HG02840 (cell line): Measurements from ENCODE around the gene PPWD1.
"Not testable (repeated sequence)": the region's sequence is repeated elsewhere in the genome, so short reads cannot be mapped to it uniquely, and the experiment has no call there.

Experiments
- ATAC-seq: cut with Tn5 transposase; IDR thresholded peaks from one replicate; pipeline ENCODE4 v1.9.1; 2021; ENCODE audit warnings: mild to moderate bottlenecking, moderate library complexity, moderate number of reproducible peaks; ENCODE audit not compliant: unreplicated experiment, low FRiP score

Gene PPWD1

GRCh38 chr5:65621961-65622360, 58.9 kb downstream of the PPWD1 start:
- ATAC-seq, result not testable (repeated sequence)

DNA sequence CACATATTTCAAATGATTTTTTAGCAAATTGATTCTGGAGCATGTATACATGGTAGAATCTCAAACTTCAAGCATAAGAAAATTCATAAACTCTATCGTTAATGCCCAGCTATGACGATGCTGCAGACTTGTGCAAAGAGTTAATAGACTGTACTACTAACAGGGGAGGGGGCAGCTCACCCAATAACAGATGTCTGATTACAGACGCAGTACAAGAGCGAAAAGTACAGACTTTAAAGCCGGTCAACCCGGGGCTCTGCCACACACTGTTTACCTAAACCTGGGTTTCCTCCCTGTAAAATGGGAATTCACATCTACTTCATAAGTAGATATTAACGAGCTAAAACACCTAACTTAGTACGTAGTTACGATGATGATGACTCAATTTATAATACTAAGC, 60.4 kb downstream of the PPWD1 start:
- ATAC-seq, result no peak

- ATAC-seq, result peak; percentile 93
These were observed 61.0 kb downstream of the PPWD1 start, which contains the start of gene TRIM23 for GRCh38 chr5:65624025-65624570. Gene TRIM23, minus strand, starts transcription at chr5:65624333. Its CDS starts 59 bp downstream, at chr5:65624274.

DNA sequence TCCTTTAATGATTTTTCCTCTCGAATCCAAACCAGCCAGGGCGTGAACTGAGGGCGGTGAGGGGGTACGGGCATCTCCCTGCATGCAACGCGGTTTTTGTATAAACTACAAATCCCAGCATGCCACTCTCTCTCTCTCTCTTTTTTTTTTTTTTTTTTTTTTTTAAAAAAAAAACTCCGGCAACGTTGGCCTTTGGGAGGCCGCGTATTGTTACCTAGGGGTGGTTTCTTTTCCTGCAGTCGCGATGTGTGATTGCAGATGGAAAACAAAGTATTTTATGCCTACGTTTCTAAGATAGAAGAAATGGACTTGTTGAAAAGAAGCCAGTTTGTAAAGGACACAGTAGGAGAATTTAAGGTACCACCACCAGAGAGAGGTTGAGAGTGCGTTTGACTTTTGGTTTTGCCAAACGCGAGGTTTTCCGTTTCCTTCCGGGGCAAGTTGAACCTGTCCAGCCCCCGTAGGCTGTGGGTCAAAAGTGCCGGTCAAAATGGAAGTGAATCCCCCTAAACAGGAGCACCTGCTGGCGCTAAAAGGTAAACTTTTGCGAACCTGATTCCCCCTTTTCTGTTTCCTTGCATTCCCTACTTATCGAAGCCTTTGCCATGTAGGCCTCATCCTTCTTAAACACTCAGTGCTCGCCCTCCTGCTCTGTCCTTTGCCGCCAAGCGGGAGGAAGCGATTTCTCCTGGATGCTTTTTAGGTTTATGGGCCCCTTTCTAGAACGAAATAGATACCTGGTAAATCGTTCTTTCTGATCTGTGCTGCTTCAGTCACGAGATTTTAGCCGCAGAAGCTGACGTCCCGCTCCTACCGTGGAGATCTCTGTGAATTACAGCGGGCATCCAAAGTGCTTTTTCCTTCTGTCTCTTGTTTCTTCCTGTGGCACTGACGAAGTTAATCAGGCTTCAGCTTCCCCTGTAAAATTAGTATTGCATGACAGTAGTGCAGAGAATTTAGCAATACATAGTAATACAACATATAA, 61.8 kb downstream of the PPWD1 start, which contains the start of the genes SHLD3 and TRAPPC13:
TSS of gene SHLD3 (plus strand) at position 457 of the 985 bp plus-strand sequence. CDS start 4,561 bp downstream, outside the sequence.
TSS of gene TRAPPC13 (plus strand) at position 457 of the 985 bp plus-strand sequence. CDS start at position 491, 34 bp downstream.
- ATAC-seq, result peak; percentile 85

- ATAC-seq, result no peak
These were observed 62.6 kb downstream of the PPWD1 start for GRCh38 chr5:65625743-65626142.

- no peak for ATAC-seq
These were observed 67.9 kb downstream of the PPWD1 start for GRCh38 chr5:65630981-65631380.
